Upper lobe of right lung (tissue), 1 donor: ENCODE results near the gene SPDYE2. TPM values are rescaled to one million over a fixed set of nuclear protein-coding genes. Genes with fewer than 3 reads are reported as not detected.
"Not testable (repeated sequence)": the region's sequence is repeated elsewhere in the genome, so short reads cannot be mapped to it uniquely, and the experiment has no call there.

Experiments
- ATAC-seq: fragments of 200-7000 bp; cut with Tn5 transposase; one replicate; pipeline ENCODE4 v1.9.1; 2020; ENCODE audit warnings: mild to moderate bottlenecking, moderate library complexity
- DNase-seq: peaks from one replicate; pipeline ENCODE4 v3.0.0-alpha.2; 2020
- H3K27ac ChIP-seq: fragments of 200-600 bp; one replicate; pipeline ENCODE4 v1.8.0; 2022
- H3K27me3 ChIP-seq: fragments of 200-600 bp; one replicate; pipeline ENCODE4 v1.8.0; 2022; ENCODE audit warnings: mild to moderate bottlenecking
- H3K36me3 ChIP-seq: fragments of 200-600 bp; one replicate; pipeline ENCODE4 v1.8.0; 2022
- H3K4me1 ChIP-seq: fragments of 200-600 bp; one replicate; pipeline ENCODE4 v1.8.0; 2022
- H3K4me3 ChIP-seq: fragments of 200-600 bp; one replicate; pipeline ENCODE4 v1.8.0; 2022; ENCODE audit warnings: mild to moderate bottlenecking
- H3K9me3 ChIP-seq: fragments of 200-600 bp; one replicate; pipeline ENCODE4 v1.8.0; 2022
- intact Hi-C: fragments of 100-400 bp; cut with DNase I; formaldehyde crosslinking; loops from one replicate; pipeline ENCODE4 v1.11.0; 2022
- long read RNA-seq: library from polyadenylated mRNA; unstranded; transcript quantifications from one replicate; pipeline ENCODE4 v2.0.0, GENCODE V29; 2021
- total RNA-seq: library from RNA; stranded (reverse); fragmentation: NEBNext Ultra II Directional; extraction: Animal tissue kit (Norgen Biotek cat#: 25700); gene quantifications from one replicate; pipeline ENCODE4 v1.2.1, GENCODE V29; 2021
- donor health status: DM: no; HTN: yes; CAD: no; lungs with severe emphysema.

Gene SPDYE2
- total RNA-seq: not detected
- long read RNA-seq, partial matches to known transcripts: 0 of 57 reads
- long read RNA-seq, other reads (novel, unspliced or antisense): 57 of 57 reads

GRCh38 chr7:102550808-102551422, at the start of gene SPDYE2:
TSS of gene SPDYE2 (plus strand) at chr7:102551226. CDS start at chr7:102553256, 2,030 bp downstream.
- H3K36me3 ChIP-seq, H3K4me1 ChIP-seq, DNase-seq, H3K27me3 ChIP-seq, H3K27ac ChIP-seq, H3K9me3 ChIP-seq, intact Hi-C loops, H3K4me3 ChIP-seq: not testable (repeated sequence)
- ATAC-seq: peak; percentile 50

- H3K27ac ChIP-seq, DNase-seq, intact Hi-C loops, H3K4me3 ChIP-seq, H3K4me1 ChIP-seq, H3K36me3 ChIP-seq, H3K9me3 ChIP-seq, H3K27me3 ChIP-seq: not testable (repeated sequence)
- ATAC-seq: peak; percentile 13
Measured at GRCh38 chr7:102503141-102503540, 47.9 kb upstream of the SPDYE2 start.

- not testable (repeated sequence) for H3K36me3 ChIP-seq
- peak; percentile 3 for ATAC-seq
Measured at GRCh38 chr7:102505298-102506185, 45.5 kb upstream of the SPDYE2 start.

GRCh38 chr7:102507410-102508088, 43.5 kb upstream of the SPDYE2 start:
- DNase-seq: peak; percentile 34
- H3K36me3 ChIP-seq, ATAC-seq, H3K4me3 ChIP-seq, H3K4me1 ChIP-seq, intact Hi-C loops, H3K9me3 ChIP-seq, H3K27ac ChIP-seq, H3K27me3 ChIP-seq: not testable (repeated sequence)

More at GRCh38 chr7:102505298-102506185, 45.5 kb upstream of the SPDYE2 start:
- H3K27me3 ChIP-seq, intact Hi-C loops, H3K4me3 ChIP-seq, H3K9me3 ChIP-seq, H3K4me1 ChIP-seq, H3K27ac ChIP-seq: not testable (repeated sequence)
- peak; percentile 35 for DNase-seq

GRCh38 chr7:102510575-102510974, 40.5 kb upstream of the SPDYE2 start:
- H3K27ac ChIP-seq, H3K9me3 ChIP-seq, H3K36me3 ChIP-seq, H3K4me3 ChIP-seq, intact Hi-C loops, H3K4me1 ChIP-seq, H3K27me3 ChIP-seq, ATAC-seq: not testable (repeated sequence)
- peak; percentile 58 for DNase-seq

- H3K4me3 ChIP-seq, H3K27me3 ChIP-seq, H3K27ac ChIP-seq, H3K36me3 ChIP-seq, DNase-seq, H3K9me3 ChIP-seq, H3K4me1 ChIP-seq, intact Hi-C loops: not testable (repeated sequence)
- peak; percentile 59 for ATAC-seq
Measured at GRCh38 chr7:102511860-102512522, 39.0 kb upstream of the SPDYE2 start.

- DNase-seq (peak; percentile 70), ATAC-seq (peak; percentile 0)
- intact Hi-C loops, H3K27me3 ChIP-seq, H3K4me1 ChIP-seq, H3K9me3 ChIP-seq, H3K36me3 ChIP-seq: not testable (repeated sequence)
- Histone ChIP-seq H3K4me3 (peak overlapping the region; percentile 27), H3K27ac (peak overlapping the region; percentile 69)
Measured at GRCh38 chr7:102512642-102513221, 38.3 kb upstream of the SPDYE2 start.

- H3K36me3 ChIP-seq, H3K27ac ChIP-seq, H3K9me3 ChIP-seq, H3K4me3 ChIP-seq, DNase-seq, H3K27me3 ChIP-seq, H3K4me1 ChIP-seq, intact Hi-C loops: not testable (repeated sequence)
- ATAC-seq: peak; percentile 35
Measured at GRCh38 chr7:102514881-102515721, 35.9 kb upstream of the SPDYE2 start.

GRCh38 chr7:102515889-102516288, 35.1 kb upstream of the SPDYE2 start:
- H3K4me1 ChIP-seq, ATAC-seq, intact Hi-C loops, H3K9me3 ChIP-seq, H3K27me3 ChIP-seq, H3K27ac ChIP-seq, DNase-seq, H3K4me3 ChIP-seq, H3K36me3 ChIP-seq: not testable (repeated sequence)

GRCh38 chr7:102516951-102517350, 34.1 kb upstream of the SPDYE2 start:
- H3K27me3 ChIP-seq, intact Hi-C loops, H3K4me3 ChIP-seq, H3K36me3 ChIP-seq, DNase-seq, H3K9me3 ChIP-seq, H3K4me1 ChIP-seq, H3K27ac ChIP-seq: not testable (repeated sequence)
- peak; percentile 0 for ATAC-seq

- DNase-seq: peak; percentile 63
- H3K4me3 ChIP-seq: not testable (repeated sequence)
Measured at GRCh38 chr7:102517550-102518147, 33.4 kb upstream of the SPDYE2 start, which contains the start of gene RASA4B. TSS of gene RASA4B (minus strand) at chr7:102517777. CDS start at chr7:102517710, 67 bp downstream.

GRCh38 chr7:102520797-102521196, 30.2 kb upstream of the SPDYE2 start:
- H3K36me3 ChIP-seq, H3K9me3 ChIP-seq, DNase-seq, H3K27me3 ChIP-seq, H3K4me3 ChIP-seq, ATAC-seq, H3K27ac ChIP-seq, intact Hi-C loops, H3K4me1 ChIP-seq: not testable (repeated sequence)

More at GRCh38 chr7:102517550-102518147, 33.4 kb upstream of the SPDYE2 start, which contains the start of gene RASA4B:
- H3K4me1 ChIP-seq, H3K27ac ChIP-seq, H3K36me3 ChIP-seq, H3K27me3 ChIP-seq, intact Hi-C loops, H3K9me3 ChIP-seq: not testable (repeated sequence)
- peak; percentile 95 for ATAC-seq
